ENCODE measurements around the gene ANKRD52. TPM values are rescaled to one million over a fixed set of nuclear protein-coding genes. Genes with fewer than 3 reads are reported as not detected.

ANKRD52 gene
- total RNA-seq, 6 experiments from 2014 or later: 10.6 to 16.1 (median 12.2) TPM

Other genes starting within 250 kb of the ANKRD52 start
- 1 to 10 TPM in 5 of 6 experiments, under 1 TPM in 1; 0.99 to 2.6 (median 2.3) TPM for gene IKZF4, start 237.3 kb downstream of the ANKRD52 start, total RNA-seq
- 100 to 1,000 TPM in 2 of 6 experiments, 10 to 100 TPM in 4; 17.2 to 600 (median 24.9) TPM for gene RPS26, start 216.5 kb downstream of the ANKRD52 start, total RNA-seq
- 100 to 1,000 TPM in 1 of 6 experiments, 10 to 100 TPM in 5; 39.1 to 139 (median 66.9) TPM for gene ERBB3, start 178.2 kb downstream of the ANKRD52 start, total RNA-seq
- 10 to 100 TPM; 29.7 to 82.4 (median 36.6) TPM for gene PA2G4, start 153.8 kb downstream of the ANKRD52 start, total RNA-seq
- gene RPL41, start 141.8 kb downstream of the ANKRD52 start, total RNA-seq: 1,000 to 10,000 TPM in 4 of 6 experiments, 100 to 1,000 TPM in 2; 516 to 1,547 (median 1,257) TPM
- 1 to 10 TPM; 1.7 to 5.4 (median 3.2) TPM for gene ZC3H10, start 140.1 kb downstream of the ANKRD52 start, total RNA-seq
- gene ESYT1, start 130.1 kb downstream of the ANKRD52 start, total RNA-seq: 100 to 1,000 TPM in 1 of 6 experiments, 10 to 100 TPM in 5; 56.5 to 117 (median 70.3) TPM
- gene MYL6B, start 105.8 kb downstream of the ANKRD52 start, total RNA-seq: 10 to 100 TPM in 5 of 6 experiments, 1 to 10 TPM in 1; 4.9 to 18.7 (median 12.6) TPM
- gene MYL6, start 100.0 kb downstream of the ANKRD52 start, total RNA-seq: 100 to 1,000 TPM; 409 to 644 (median 490) TPM
- gene SMARCC2, start 68.9 kb downstream of the ANKRD52 start, total RNA-seq: 10 to 100 TPM; 17.9 to 40.8 (median 25.7) TPM
- 10 to 100 TPM; 10.6 to 23.0 (median 12.3) TPM for gene RNF41, start 36.5 kb downstream of the ANKRD52 start, total RNA-seq
- 10 to 100 TPM; 10.3 to 24.3 (median 14.8) TPM for gene NABP2, start 34.0 kb downstream of the ANKRD52 start, total RNA-seq
- 100 to 1,000 TPM in 3 of 6 experiments, 10 to 100 TPM in 3; 39.7 to 209 (median 110) TPM for gene SLC39A5, start 28.3 kb downstream of the ANKRD52 start, total RNA-seq
- 10 to 100 TPM in 3 of 6 experiments, 1 to 10 TPM in 3; 5.5 to 25.1 (median 13.0) TPM for gene COQ10A, start 8.6 kb upstream of the ANKRD52 start, total RNA-seq
- 100 to 1,000 TPM in 1 of 6 experiments, 10 to 100 TPM in 5; 45.6 to 109 (median 61.2) TPM for gene CS, start 41.9 kb upstream of the ANKRD52 start, total RNA-seq
- gene CNPY2, start 57.6 kb upstream of the ANKRD52 start, total RNA-seq: 10 to 100 TPM; 63.7 to 93.7 (median 76.5) TPM
- 100 to 1,000 TPM in 1 of 6 experiments, 10 to 100 TPM in 5; 21.7 to 109 (median 57.7) TPM for gene PAN2, start 75.6 kb upstream of the ANKRD52 start, total RNA-seq
- not detected for gene IL23A, start 80.5 kb upstream of the ANKRD52 start, total RNA-seq
- gene STAT2, start 101.7 kb upstream of the ANKRD52 start, total RNA-seq: 100 to 1,000 TPM in 4 of 6 experiments, 10 to 100 TPM in 2; 82.8 to 182 (median 108) TPM
- gene APOF, start 104.5 kb upstream of the ANKRD52 start, total RNA-seq: 100 to 1,000 TPM; 110 to 270 (median 205) TPM
- gene TIMELESS, start 191.0 kb upstream of the ANKRD52 start, total RNA-seq: 10 to 100 TPM in 2 of 6 experiments, 1 to 10 TPM in 4; 8.0 to 10.8 (median 9.1) TPM
- under 1 TPM in 5 of 6 experiments, not detected in 1; 0.42 to 0.91 (median 0.76) TPM for gene MIP, start 196.3 kb upstream of the ANKRD52 start, total RNA-seq
- 10 to 100 TPM in 1 of 6 experiments, 1 to 10 TPM in 5; 4.7 to 11.1 (median 7.8) TPM for gene SPRYD4, start 210.2 kb upstream of the ANKRD52 start, total RNA-seq
- 100 to 1,000 TPM in 2 of 6 experiments, 10 to 100 TPM in 4; 37.2 to 267 (median 72.7) TPM for gene GLS2, start 229.8 kb upstream of the ANKRD52 start, total RNA-seq